Peyer's patch (tissue), 4 donors: Measurements from ENCODE around the gene ZC3H4. TPM values are rescaled to one million over a fixed set of nuclear protein-coding genes. Genes with fewer than 3 reads are reported as not detected.

Source experiments
- DNase-seq, 3 donors: peaks; one replicate each; pipeline ENCODE4 v3.0.0-alpha.2; 2017 to 2019
- H3K27ac ChIP-seq, 4 donors: fragments of 200-600 bp; sonication (generic); one replicate each; pipeline ENCODE4 v1.5.1; 2016 to 2019
- H3K27me3 ChIP-seq, 2 donors: fragments of 200-600 bp; sonication (generic); one replicate each; pipeline ENCODE4 v1.5.1; 2019
- H3K36me3 ChIP-seq, 3 donors: fragments of 200-600 bp; sonication (generic); one replicate each; pipeline ENCODE4 v1.5.1; 2016 to 2019
- H3K4me1 ChIP-seq, 4 donors: fragments of 200-600 bp; sonication (generic); one replicate each; pipeline ENCODE4 v1.5.1; 2016 to 2019
- H3K4me3 ChIP-seq, 4 donors: fragments of 200-600 bp; sonication (generic); 1 replicate in 3 of 4; 2 replicates in 1 of 4; pipeline ENCODE4 v1.5.1; 2016 to 2019; ENCODE audit warnings: mild to moderate bottlenecking in 1 of 4
- H3K9me3 ChIP-seq, 4 donors: fragments of 200-600 bp; sonication (generic); one replicate each; pipeline ENCODE4 v1.5.1; 2016 to 2019; ENCODE audit warnings: mild to moderate bottlenecking in 1 of 4
- POLR2A ChIP-seq, 2 donors: fragments of 450-650 bp; IDR thresholded peaks; one replicate each; pipeline ENCODE4 v1.5.1; 2017; ENCODE audit warnings: antibody characterized with exemption in 2 of 2, mild to moderate bottlenecking in 2 of 2, moderate library complexity in 2 of 2
- total RNA-seq, 4 donors: library from RNA; depleted of rRNA; stranded (reverse); fragments of >200 nt; gene quantifications; one replicate each; pipeline ENCODE4 v1.1.0, GENCODE V29; 2016
- TF ChIP-seq, protein P1 (sequence below), 6 experiments: fragments of 450-650 bp in 4 of 6; fragments of 200-600 bp in 2 of 6; sonication (generic) in 1 of 6; IDR thresholded peaks; one replicate each; pipeline ENCODE4 v1.5.1; 2017 to 2019; ENCODE audit warnings: antibody characterized with exemption in 6 of 6, mild to moderate bottlenecking in 3 of 6, moderate library complexity in 1 of 6

Gene ZC3H4
- total RNA-seq, 4 donors from 2014 or later: 24.7 to 61.9 (median 42.4) TPM

GRCh38 chr19:47067215-47067847, 46.2 kb downstream of the ZC3H4 start:
- Histone ChIP-seq H3K4me3 (no peak overlapping the region), H3K27ac (no peak overlapping the region), H3K9me3 (no peaks in the 10 kb centered on the region), H3K36me3 (peaks cover 0 to 77% (median 0%) of the 10 kb centered on the region in 3 donors), H3K4me1 (no peaks in the 10 kb centered on the region), H3K27me3 (no peaks in the 10 kb centered on the region)
- no peak for TF ChIP-seq POLR2A (IDR thresholded peaks at IDR 0.05)
- TF ChIP-seq, protein P1, sequence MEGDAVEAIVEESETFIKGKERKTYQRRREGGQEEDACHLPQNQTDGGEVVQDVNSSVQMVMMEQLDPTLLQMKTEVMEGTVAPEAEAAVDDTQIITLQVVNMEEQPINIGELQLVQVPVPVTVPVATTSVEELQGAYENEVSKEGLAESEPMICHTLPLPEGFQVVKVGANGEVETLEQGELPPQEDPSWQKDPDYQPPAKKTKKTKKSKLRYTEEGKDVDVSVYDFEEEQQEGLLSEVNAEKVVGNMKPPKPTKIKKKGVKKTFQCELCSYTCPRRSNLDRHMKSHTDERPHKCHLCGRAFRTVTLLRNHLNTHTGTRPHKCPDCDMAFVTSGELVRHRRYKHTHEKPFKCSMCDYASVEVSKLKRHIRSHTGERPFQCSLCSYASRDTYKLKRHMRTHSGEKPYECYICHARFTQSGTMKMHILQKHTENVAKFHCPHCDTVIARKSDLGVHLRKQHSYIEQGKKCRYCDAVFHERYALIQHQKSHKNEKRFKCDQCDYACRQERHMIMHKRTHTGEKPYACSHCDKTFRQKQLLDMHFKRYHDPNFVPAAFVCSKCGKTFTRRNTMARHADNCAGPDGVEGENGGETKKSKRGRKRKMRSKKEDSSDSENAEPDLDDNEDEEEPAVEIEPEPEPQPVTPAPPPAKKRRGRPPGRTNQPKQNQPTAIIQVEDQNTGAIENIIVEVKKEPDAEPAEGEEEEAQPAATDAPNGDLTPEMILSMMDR (IDR thresholded peaks at IDR 0.05): no peak
- no peak for DNase-seq

DNA sequence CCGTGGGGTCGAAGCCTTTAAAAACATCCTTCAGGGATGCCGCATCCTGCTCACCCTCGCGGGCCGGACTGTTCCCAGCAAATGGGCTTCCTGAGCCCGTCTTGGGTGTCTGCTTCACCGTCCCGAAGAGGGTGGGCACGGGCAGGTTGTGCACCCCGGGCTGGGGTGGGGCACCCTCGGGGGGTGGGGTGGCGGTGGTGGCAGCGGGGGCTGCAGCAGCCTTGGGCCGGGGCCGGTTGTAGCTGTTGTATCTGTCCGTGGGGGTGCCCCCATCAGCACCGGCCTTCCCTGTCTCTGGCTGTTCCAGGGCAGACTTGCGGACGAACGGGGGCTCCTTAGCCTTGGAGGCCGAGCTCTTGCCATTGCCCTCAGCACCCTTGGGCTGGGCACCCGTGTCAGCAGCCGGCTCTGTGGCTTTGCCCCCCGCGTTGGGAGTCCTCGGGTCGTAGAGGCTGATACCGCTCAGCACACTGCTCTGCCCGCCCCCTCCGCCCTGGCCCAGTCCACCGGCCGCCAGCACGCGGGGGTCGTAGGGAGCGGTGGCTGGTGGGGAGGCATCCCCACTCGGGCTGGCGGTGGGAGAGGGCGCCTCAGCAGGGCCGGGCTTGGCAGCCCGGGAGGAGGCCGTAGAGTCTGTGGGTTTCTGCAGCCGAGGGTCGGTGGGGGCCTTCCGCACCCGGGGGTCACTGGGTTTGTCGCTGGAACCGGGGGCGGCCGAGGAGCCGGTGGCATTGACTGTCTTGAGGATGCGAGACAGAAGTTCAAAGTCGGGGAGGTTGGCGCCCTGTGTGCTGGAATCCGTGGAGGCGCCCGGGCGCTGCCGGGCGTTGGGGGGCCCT, 47.0 kb downstream of the ZC3H4 start:
- no peak for DNase-seq
- no peak for TF ChIP-seq POLR2A (IDR thresholded peaks at IDR 0.05)
- TF ChIP-seq, protein P1 (IDR thresholded peaks at IDR 0.05): no peak
- H3K9me3 ChIP-seq: no peaks in the 10 kb centered on the region
- no peaks in the 10 kb centered on the region for H3K27me3 ChIP-seq
- H3K4me3 ChIP-seq: no peak overlapping the region
- no peak overlapping the region for H3K27ac ChIP-seq
- peaks cover 0 to 70% (median 0%) of the 10 kb centered on the region in 3 donors for H3K36me3 ChIP-seq
- no peaks in the 10 kb centered on the region for H3K4me1 ChIP-seq

GRCh38 chr19:47065242-47065641, 48.3 kb downstream of the ZC3H4 start:
- H3K4me1 ChIP-seq: no peaks in the 10 kb centered on the region
- H3K9me3 ChIP-seq: no peaks in the 10 kb centered on the region
- no peak overlapping the region for H3K4me3 ChIP-seq
- H3K27me3 ChIP-seq: no peaks in the 10 kb centered on the region
- no peak for TF ChIP-seq POLR2A (IDR thresholded peaks at IDR 0.05)
- TF ChIP-seq, protein P1 (IDR thresholded peaks at IDR 0.05): no peak
- H3K27ac ChIP-seq: no peak overlapping the region
- no peak for DNase-seq
- peaks cover 0 to 56% (median 0%) of the 10 kb centered on the region in 3 donors for H3K36me3 ChIP-seq

- TF ChIP-seq POLR2A (IDR thresholded peaks at IDR 0.05): no peak
- TF ChIP-seq, protein P1 (IDR thresholded peaks at IDR 0.05): no peak
- peaks cover 0 to 43% (median 0%) of the 10 kb centered on the region in 3 donors for H3K36me3 ChIP-seq
- no peak for DNase-seq
These were observed 49.7 kb downstream of the ZC3H4 start for GRCh38 chr19:47063874-47064273.

DNA sequence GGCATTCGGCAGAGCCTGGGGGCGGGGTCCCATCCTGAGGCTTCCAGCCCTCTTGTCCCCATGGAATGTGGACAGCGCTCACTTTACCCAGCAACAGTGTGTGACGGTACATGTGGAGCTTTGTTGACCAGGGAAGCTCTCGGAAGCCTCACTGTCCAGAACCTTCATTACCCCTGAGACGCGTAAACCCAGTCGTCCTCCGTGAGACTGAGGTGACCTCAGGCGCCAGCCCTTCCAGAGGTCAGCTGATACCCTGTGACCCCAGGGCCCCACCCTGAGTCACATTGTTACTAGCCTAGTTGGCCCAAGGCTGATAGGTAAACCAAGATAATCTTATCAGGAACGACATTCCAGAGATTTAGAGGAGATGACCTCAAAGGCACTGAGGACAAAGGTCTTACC, 55.0 kb downstream of the ZC3H4 start:
- no peak overlapping the region for H3K27ac ChIP-seq
- no peaks in the 10 kb centered on the region for H3K4me1 ChIP-seq
- no peaks in the 10 kb centered on the region for H3K36me3 ChIP-seq
- H3K9me3 ChIP-seq: no peaks in the 10 kb centered on the region
- H3K4me3 ChIP-seq: no peak overlapping the region
- TF ChIP-seq POLR2A (IDR thresholded peaks at IDR 0.05): no peak
- TF ChIP-seq, protein P1 (IDR thresholded peaks at IDR 0.05): no peak
- H3K27me3 ChIP-seq: no peaks in the 10 kb centered on the region
- DNase-seq: peak in 2 of 3 donors; percentile 51 to 57

More at GRCh38 chr19:47063874-47064273, 49.7 kb downstream of the ZC3H4 start:
- H3K27ac ChIP-seq: no peak overlapping the region
- no peaks in the 10 kb centered on the region for H3K9me3 ChIP-seq
- H3K4me3 ChIP-seq: no peak overlapping the region
- no peaks in the 10 kb centered on the region for H3K4me1 ChIP-seq
- H3K27me3 ChIP-seq: no peaks in the 10 kb centered on the region
